H1 (cell line): ENCODE data around the gene MACF1. TPM values are rescaled to one million over a fixed set of nuclear protein-coding genes. Genes with fewer than 3 reads are reported as not detected.

Experiments used
- polyA plus RNA-seq, 7 experiments: library from polyadenylated mRNA; depleted of rRNA in 3 of 7; stranded (reverse) in 5 of 7; unstranded in 2 of 7; fragments of >200 nt in 5 of 7; fragments of 200-250 nt in 2 of 7; gene quantifications; 1 replicate in 5 of 7; 2 replicates in 1 of 7; 4 replicates in 1 of 7; pipeline versions ENCODE4 v1.2.1 to v1.2.3, GENCODE V29; 2011 to 2013; ENCODE audit warnings: missing spikeins in 2 of 7, mixed read lengths in 2 of 7
- total RNA-seq: library from RNA; stranded (reverse); fragmentation: NEBNext Ultra II Directional; extraction: Animal tissue kit (Norgen Biotek cat#: 25700); gene quantifications from 2 replicates; pipeline ENCODE4 v1.2.1, GENCODE V29; 2021
- TF ChIP-seq, protein P1 (sequence below): IDR thresholded peaks from 2 replicates; pipeline ENCODE4 v1.6.1; 2012; ENCODE audit warnings: low read length, inconsistent platforms

MACF1 gene
- total and polyA plus RNA-seq, 2 of the 8 experiments (the other 6 are each of a cell fraction or from before 2014, with no cell fraction given) = 59.8 to 285 TPM

DNA sequence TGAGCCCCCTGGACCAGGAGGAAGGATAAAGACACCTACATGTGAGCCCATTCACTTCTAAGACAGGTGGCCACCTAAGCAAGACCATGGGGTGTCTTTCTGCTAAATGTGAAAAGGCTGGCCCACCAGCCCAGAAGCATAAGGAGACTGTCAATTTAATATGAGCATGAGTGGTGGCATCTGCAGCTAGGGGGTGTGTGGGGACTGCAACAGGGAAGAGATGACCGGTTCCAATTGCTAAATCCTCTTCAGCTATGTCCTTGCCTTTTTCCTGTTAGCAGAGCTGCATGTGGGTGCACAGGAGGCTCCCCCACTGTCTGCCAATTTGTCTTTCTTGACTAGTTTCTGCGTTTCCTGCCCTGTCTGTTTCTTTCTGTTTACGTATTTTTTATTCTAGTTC lies 264.7 kb downstream of the MACF1 start (continued):
- TF ChIP-seq, protein P1, sequence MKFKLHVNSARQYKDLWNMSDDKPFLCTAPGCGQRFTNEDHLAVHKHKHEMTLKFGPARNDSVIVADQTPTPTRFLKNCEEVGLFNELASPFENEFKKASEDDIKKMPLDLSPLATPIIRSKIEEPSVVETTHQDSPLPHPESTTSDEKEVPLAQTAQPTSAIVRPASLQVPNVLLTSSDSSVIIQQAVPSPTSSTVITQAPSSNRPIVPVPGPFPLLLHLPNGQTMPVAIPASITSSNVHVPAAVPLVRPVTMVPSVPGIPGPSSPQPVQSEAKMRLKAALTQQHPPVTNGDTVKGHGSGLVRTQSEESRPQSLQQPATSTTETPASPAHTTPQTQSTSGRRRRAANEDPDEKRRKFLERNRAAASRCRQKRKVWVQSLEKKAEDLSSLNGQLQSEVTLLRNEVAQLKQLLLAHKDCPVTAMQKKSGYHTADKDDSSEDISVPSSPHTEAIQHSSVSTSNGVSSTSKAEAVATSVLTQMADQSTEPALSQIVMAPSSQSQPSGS = no peak
